Measurements from ENCODE around the gene ATIC.

GRCh38 chr2:215311625-215312396, at the start of gene ATIC:
- TF ChIP-seq ZNF513 (tag by site-specific recombination; IDR thresholded peaks at IDR 0.05) (no peak), ZNF335 (tag by site-specific recombination; conservative IDR thresholded peaks at IDR 0.05) (peak; percentile 93), ZNF580 (tag by site-specific recombination; IDR thresholded peaks at IDR 0.05) (no peak), ZNF48 (tag by site-specific recombination; IDR thresholded peaks at IDR 0.05) (no peak), ZNF529 (tag by site-specific recombination; IDR thresholded peaks at IDR 0.05; ENCODE audit: insufficient replicate concordance) (no peak)
